OCI-LY7 (cell line): ENCODE measurements around the gene CSE1L. TPM values are rescaled to one million over a fixed set of nuclear protein-coding genes. Genes with fewer than 3 reads are reported as not detected.
"Not testable (repeated sequence)": the region's sequence is repeated elsewhere in the genome, so short reads cannot be mapped to it uniquely, and the experiment has no call there.

Experiments used
- BruUV-seq: library from RNA; stranded (reverse); fragments of 400-500 nt; replicated peaks from 2 replicates; lab custom pipeline; 2021; lab: Mats Ljungman, UMichigan
- CTCF ChIA-PET: fragments of 300-600 bp; sonication (Branson Sonifier 250); formaldehyde crosslinking; loops from one replicate; lab custom pipeline; 2022; ENCODE audit warnings: antibody characterized with exemption; ENCODE audit not compliant: unreplicated experiment; lab: Charles Lee
- POLR2A ChIA-PET: fragments of 300-600 bp; sonication (Branson Sonifier 250); formaldehyde crosslinking; loops from one replicate; lab custom pipeline; 2022; ENCODE audit warnings: antibody characterized with exemption; lab: Charles Lee
- DNase-seq: peaks from one replicate; pipeline ENCODE4 v3.0.0-alpha.2; 2015; ENCODE audit warnings: low spot score
- H2AFZ ChIP-seq: fragments of 200-600 bp; sonication (generic), shearing (Covaris generic); 2 replicates; pipeline ENCODE4 v1.6.1; 2014; ENCODE audit warnings: mild to moderate bottlenecking, antibody characterized with exemption, low read length, moderate library complexity
- H3K27ac ChIP-seq: fragments of 200-600 bp; sonication (generic); 2 replicates; pipeline ENCODE4 v1.5.1; 2014; ENCODE audit warnings: mixed run types, low read depth, mild to moderate bottlenecking, moderate library complexity, low read length, inconsistent platforms; ENCODE audit not compliant: poor library complexity, severe bottlenecking
- H3K36me3 ChIP-seq: fragments of 200-600 bp; sonication (generic); 2 replicates; pipeline ENCODE4 v1.6.1; 2014; ENCODE audit warnings: mild to moderate bottlenecking, antibody characterized with exemption, low read length, moderate library complexity, mixed read lengths; ENCODE audit not compliant: insufficient read depth
- H3K4me1 ChIP-seq: fragments of 200-600 bp; sonication (generic); 2 replicates; pipeline ENCODE4 v1.5.1; 2014; ENCODE audit warnings: mild to moderate bottlenecking, low read length; ENCODE audit not compliant: insufficient read depth, poor library complexity, severe bottlenecking
- H3K4me2 ChIP-seq: fragments of 200-600 bp; sonication (generic); 2 replicates; pipeline ENCODE4 v1.6.1; 2014; ENCODE audit warnings: mild to moderate bottlenecking, low read length
- H3K4me3 ChIP-seq: fragments of 200-600 bp; sonication (generic); 2 replicates; pipeline ENCODE4 v1.5.1; 2014; ENCODE audit warnings: mild to moderate bottlenecking, low read depth, low read length; ENCODE audit not compliant: poor library complexity, severe bottlenecking
- H3K79me2 ChIP-seq: fragments of 200-600 bp; sonication (generic); 2 replicates; pipeline ENCODE4 v1.6.1; 2016; ENCODE audit warnings: low read depth, mild to moderate bottlenecking, low read length, moderate library complexity, mixed read lengths; ENCODE audit not compliant: insufficient read depth
- H3K9me2 ChIP-seq: fragments of 200-600 bp; sonication (generic); 2 replicates; pipeline ENCODE4 v1.6.1; 2016; ENCODE audit warnings: mild to moderate bottlenecking, low read length, mixed read lengths; ENCODE audit not compliant: insufficient read depth
- H3K9me3 ChIP-seq: fragments of 200-600 bp; sonication (generic); 2 replicates; pipeline ENCODE4 v1.6.1; 2014; ENCODE audit warnings: mild to moderate bottlenecking, mixed run types, low read length, mixed read lengths
- H4K20me1 ChIP-seq: fragments of 200-600 bp; sonication (generic); 2 replicates; pipeline ENCODE4 v1.6.1; 2014; ENCODE audit warnings: mild to moderate bottlenecking, antibody characterized with exemption, low read length, moderate library complexity, mixed read lengths; ENCODE audit not compliant: insufficient read depth
- CTCF ChIP-seq: fragments of 200-600 bp; sonication (generic); conservative IDR thresholded peaks from 2 replicates; pipeline ENCODE4 v1.5.1; 2014; ENCODE audit warnings: mild to moderate bottlenecking, antibody characterized with exemption, low read length, moderate library complexity, mixed read lengths
- EZH2phosphoT487 ChIP-seq: fragments of 200-600 bp; sonication (generic); IDR thresholded peaks from 2 replicates; pipeline ENCODE4 v1.6.1; 2018; ENCODE audit warnings: low read depth, borderline replicate concordance, mild to moderate bottlenecking, mixed run types, antibody characterized with exemption, low read length, moderate library complexity, mixed read lengths
- intact Hi-C: fragments of 100-400 bp; cut with micrococcal nuclease; formaldehyde crosslinking; loops from one replicate; pipeline ENCODE4 v1.10.0; 2022; ENCODE audit not compliant: unreplicated experiment
- total RNA-seq, 2 experiments: library from RNA; depleted of rRNA in 1 of 2; stranded (reverse); fragments of >200 nt in 1 of 2; shearing (Covaris generic) in 1 of 2; gene quantifications; 2 replicates each; pipeline ENCODE4 v1.2.3, GENCODE V29; 2014 to 2022

The CSE1L gene
- total RNA-seq, 2 experiments from 2014 or later = 104 to 145 TPM

GRCh38 chr20:49024220-49024619 lies 21.9 kb upstream of the CSE1L start:
- TF ChIP-seq CTCF = no peak
- TF ChIP-seq EZH2phosphoT487 = no peak
- Histone ChIP-seq H2AFZ (no peak overlapping the region), H3K9me3 (no peaks in the 10 kb centered on the region), H3K79me2 (no peaks in the 10 kb centered on the region), H3K9me2 (no peaks in the 10 kb centered on the region), H3K4me2 (no peak overlapping the region), H4K20me1 (no peaks in the 10 kb centered on the region), H3K36me3 (peaks cover 87% of the 10 kb centered on the region), H3K27ac (no peak overlapping the region), H3K4me3 (no peak overlapping the region), H3K4me1 (no peaks in the 10 kb centered on the region)
- DNase-seq = no peak
- no TSS peak for BruUV-seq
- ChIA-PET POLR2A (no interaction called here), CTCF (no interaction called here)
- intact Hi-C loops = no loop called here

- POLR2A ChIA-PET = not testable (repeated sequence)
Measured at GRCh38 chr20:49028177-49028576, 17.9 kb upstream of the CSE1L start.

GRCh38 chr20:49028684-49029083 lies 17.4 kb upstream of the CSE1L start:
- Histone ChIP-seq H3K27ac (no peak overlapping the region), H3K4me1 (no peaks in the 10 kb centered on the region), H3K4me2 (no peak overlapping the region), H3K4me3 (no peak overlapping the region), H3K9me2 (no peaks in the 10 kb centered on the region), H3K36me3 (peaks cover 83% of the 10 kb centered on the region), H3K9me3 (no peaks in the 10 kb centered on the region), H3K79me2 (no peaks in the 10 kb centered on the region), H2AFZ (no peak overlapping the region), H4K20me1 (no peaks in the 10 kb centered on the region)
- DNase-seq = peak; percentile 31
- POLR2A ChIA-PET = interaction anchor here (0.5 kb wide), 1 partner anchor 32 kb away, joined by 9 read pairs; no protein-coding TSS in a partner anchor
- TF ChIP-seq CTCF = peak; percentile 71
- TF ChIP-seq EZH2phosphoT487 = no peak
- BruUV-seq = no TSS peak
- CTCF ChIA-PET = no interaction called here
- intact Hi-C loops = no loop called here

More at GRCh38 chr20:49028177-49028576, 17.9 kb upstream of the CSE1L start:
- H3K79me2 ChIP-seq, H4K20me1 ChIP-seq, BruUV-seq, H3K4me3 ChIP-seq, CTCF ChIA-PET, H3K4me1 ChIP-seq, H3K27ac ChIP-seq, H3K9me3 ChIP-seq, H2AFZ ChIP-seq, H3K9me2 ChIP-seq, intact Hi-C loops, H3K4me2 ChIP-seq, DNase-seq: not testable (repeated sequence)
- H3K36me3 ChIP-seq = peaks cover 81% of the 10 kb centered on the region
